GM12878 (cell line): Measurements from ENCODE around the gene CALN1. TPM values are rescaled to one million over a fixed set of nuclear protein-coding genes. Genes with fewer than 3 reads are reported as not detected.
"Not testable (repeated sequence)": the region's sequence is repeated elsewhere in the genome, so short reads cannot be mapped to it uniquely, and the experiment has no call there.

ENCODE experiments used
- ATAC-seq: fragments of 200-7000 bp; cut with Tn5 transposase; 3 replicates; pipeline ENCODE4 v1.9.1; 2020; ENCODE audit warnings: mild to moderate bottlenecking, moderate library complexity
- Bru-seq: library from RNA; stranded (reverse); fragments of 400-500 nt; gene quantifications from one replicate; lab custom pipeline; 2021; lab: Mats Ljungman, UMichigan
- BruChase-seq, 2 experiments: library from RNA; stranded (reverse); fragments of 400-500 nt; gene quantifications; one replicate each; lab custom pipeline; 2021; lab: Mats Ljungman, UMichigan
- BruUV-seq: library from RNA; stranded (reverse); fragments of 400-500 nt; replicated peaks from 2 replicates; lab custom pipeline; 2021; lab: Mats Ljungman, UMichigan
- CTCF ChIA-PET: fragments of 300-600 bp; sonication (Branson Sonifier 250); formaldehyde crosslinking; extraction: SDS; loops from one replicate; lab custom pipeline; 2021; ENCODE audit warnings: inconsistent platforms; lab: Yijun Ruan, JAX
- POLR2A ChIA-PET: fragments of 350-600 bp; formaldehyde crosslinking; extraction: SDS; loops from one replicate; lab custom pipeline; 2021; ENCODE audit warnings: inconsistent platforms; lab: Charles Lee
- RAD21 ChIA-PET: fragments of 300-600 bp; sonication (Branson Sonifier 250); formaldehyde crosslinking; loops from one replicate; lab custom pipeline; 2023; ENCODE audit warnings: antibody characterized with exemption; ENCODE audit not compliant: unreplicated experiment; lab: Charles Lee
- SMC1A ChIA-PET: fragments of 300-600 bp; sonication (Branson Sonifier 250); formaldehyde crosslinking; loops from one replicate; lab custom pipeline; 2023; ENCODE audit not compliant: unreplicated experiment, uncharacterized antibody; lab: Charles Lee
- DNase-seq: peaks from one replicate; pipeline ENCODE4 v3.0.0-alpha.2; 2011; ENCODE audit warnings: low read depth, low spot score
- FAIRE-seq: peaks from 3 replicates; lab custom pipeline; 2011; peaks lifted over from hg19 to GRCh38; lab: Jason Lieb, UNC
- H2AFZ ChIP-seq: 2 replicates; pipeline ENCODE4 v1.6.0; 2011; ENCODE audit warnings: low read depth, low read length, control low read depth; ENCODE audit not compliant: control insufficient read depth
- H3K27ac ChIP-seq: 2 replicates; pipeline ENCODE4 v1.5.1; 2011; ENCODE audit warnings: control low read depth; ENCODE audit not compliant: control insufficient read depth, insufficient read depth
- H3K27me3 ChIP-seq, 2 experiments: replicated peaks in 1 of 2; 2 replicates each; pipeline versions ENCODE4 v1.6.0 to v1.6.1; 2011; ENCODE audit warnings: low read length in 1 of 2; ENCODE audit not compliant: control insufficient read depth in 2 of 2, insufficient read depth in 2 of 2
- H3K36me3 ChIP-seq, 2 experiments: 2 replicates each; pipeline ENCODE4 v1.5.1; 2011; ENCODE audit warnings: low read length in 1 of 2; ENCODE audit not compliant: control insufficient read depth in 2 of 2, insufficient read depth in 2 of 2
- H3K4me1 ChIP-seq: 2 replicates; pipeline ENCODE4 v1.6.1; 2011; ENCODE audit warnings: mild to moderate bottlenecking, low read length, moderate library complexity, mixed read lengths; ENCODE audit not compliant: control insufficient read depth, insufficient read depth
- H3K4me2 ChIP-seq: 2 replicates; pipeline ENCODE4 v1.6.0; 2011; ENCODE audit warnings: control low read depth; ENCODE audit not compliant: control insufficient read depth, insufficient read depth
- H3K4me3 ChIP-seq: fragments of 200-600 bp; sonication (generic); 2 replicates; pipeline ENCODE4 v1.5.1; 2016
- H3K79me2 ChIP-seq: 2 replicates; pipeline ENCODE4 v1.6.0; 2011; ENCODE audit warnings: low read length; ENCODE audit not compliant: control insufficient read depth, insufficient read depth
- H3K9ac ChIP-seq: 2 replicates; pipeline ENCODE4 v1.8.0; 2011; ENCODE audit warnings: low read length, control low read depth, mixed read lengths; ENCODE audit not compliant: control insufficient read depth, insufficient read depth
- H3K9me3 ChIP-seq: replicated peaks from 3 replicates; pipeline ENCODE4 v1.5.1; 2011; ENCODE audit warnings: mild to moderate bottlenecking, low read length; ENCODE audit not compliant: control insufficient read depth, insufficient read depth
- H4K20me1 ChIP-seq: 2 replicates; pipeline ENCODE4 v1.6.0; 2011; ENCODE audit not compliant: control insufficient read depth, insufficient read depth
- CBX5 ChIP-seq: sonication (generic); IDR thresholded peaks from 2 replicates; pipeline ENCODE4 v1.6.1; 2016; ENCODE audit warnings: low read depth, moderate library complexity, mild to moderate bottlenecking, inconsistent platforms
- EED ChIP-seq: sonication (generic); IDR thresholded peaks from 2 replicates; pipeline ENCODE4 v1.6.1; 2016; ENCODE audit warnings: antibody characterized with exemption, low read depth
- HDAC6 ChIP-seq: fragments of 200-600 bp; sonication (generic); IDR thresholded peaks from one replicate; pipeline ENCODE4 v1.8.0; 2017; ENCODE audit warnings: antibody characterized with exemption; ENCODE audit not compliant: unreplicated experiment
- LARP7 ChIP-seq: fragments of 450-650 bp; IDR thresholded peaks from 2 replicates; pipeline ENCODE4 v1.6.1; 2017; ENCODE audit warnings: mild to moderate bottlenecking
- NFYB ChIP-seq: IDR thresholded peaks from 2 replicates; pipeline ENCODE4 v1.6.1; 2011; ENCODE audit warnings: low read depth, mild to moderate bottlenecking, low read length, improper control_type of control experiment, moderate library complexity; ENCODE audit not compliant: insufficient read depth
- RB1 ChIP-seq: fragments of 450-650 bp; formaldehyde crosslinking; IDR thresholded peaks from 2 replicates; pipeline ENCODE4 v1.6.1; 2017; ENCODE audit warnings: mild to moderate bottlenecking, borderline replicate concordance
- RELA ChIP-seq: fragments of 450-650 bp; IDR thresholded peaks from 2 replicates; pipeline ENCODE4 v1.8.0; 2014; ENCODE audit warnings: borderline replicate concordance; ENCODE audit not compliant: partially characterized antibody
- RFX5 ChIP-seq: IDR thresholded peaks from 2 replicates; pipeline ENCODE4 v1.6.1; 2011; ENCODE audit warnings: low read depth, low read length, improper control_type of control experiment
- SIX5 ChIP-seq: IDR thresholded peaks from 2 replicates; pipeline ENCODE4 v1.6.1; 2011; ENCODE audit warnings: mild to moderate bottlenecking, low read depth, low read length, moderate library complexity; ENCODE audit not compliant: severe bottlenecking
- SMARCA5 ChIP-seq: fragments of 450-650 bp; IDR thresholded peaks from 2 replicates; pipeline ENCODE4 v1.6.1; 2017; ENCODE audit warnings: mild to moderate bottlenecking
- TCF7 ChIP-seq: IDR thresholded peaks from 2 replicates; pipeline ENCODE4 v1.6.1; 2014; ENCODE audit warnings: antibody characterized with exemption, borderline replicate concordance
- WGBS: methylation state at CpG from one replicate; pipeline ENCODE4 v1.1.6; 2016; ENCODE audit warnings: low lambda C conversion rate; ENCODE audit not compliant: insufficient replicate concordance, insufficient coverage; ENCODE audit errors: missing lambda C conversion rate; 5-methylcytosine and 5-hydroxymethylcytosine counted together
- in situ Hi-C: fragments of 300-500 bp; cut with MboI; formaldehyde crosslinking; loops from 9 replicates; pipeline ENCODE4 v1.14.3; 2018; ENCODE audit warnings: mixed read lengths
- intact Hi-C: fragments of 100-400 bp; cut with micrococcal nuclease; formaldehyde crosslinking; loops from one replicate; pipeline ENCODE4 v1.14.2; 2022; ENCODE audit not compliant: unreplicated experiment
- long read RNA-seq, 2 experiments: library from polyadenylated mRNA; unstranded; transcript quantifications; one replicate each; pipeline ENCODE4 v2.0.0, GENCODE V29; 2019 to 2020
- polyA minus RNA-seq, 3 experiments: library from RNA; depleted of rRNA, polyadenylated mRNA; stranded (reverse); fragments of >200 nt; gene quantifications; 2 replicates each; pipeline ENCODE4 v1.2.3, GENCODE V29; 2011
- polyA plus RNA-seq, 11 experiments: library from polyadenylated mRNA; depleted of rRNA in 4 of 11; unstranded in 6 of 11; stranded (reverse) in 5 of 11; fragments of >200 nt; fragmentation: Nextera tagmentation in 4 of 11; fragmentation: Illumina TruSeq in 1 of 11; extraction: Ambion mirVana in 4 of 11; extraction: Trizol in 1 of 11; gene quantifications; 1 replicate in 1 of 11; 2 replicates in 10 of 11; pipeline versions ENCODE4 v1.2.1 to v1.2.3, GENCODE V29; 2011 to 2016; ENCODE audit warnings: inconsistent platforms in 2 of 11, missing spikeins in 2 of 11, low read depth in 1 of 11
- total RNA-seq, 4 experiments: library from RNA; depleted of rRNA in 3 of 4; stranded (reverse); fragments of >200 nt in 3 of 4; fragmentation: Illumina TruSeq in 1 of 4; extraction: Trizol in 1 of 4; gene quantifications; 2 replicates each; pipeline versions ENCODE4 v1.2.1 to v1.2.3, GENCODE V29; 2013 to 2021
- TF ChIP-seq, protein P1 (sequence below): IDR thresholded peaks from 2 replicates; pipeline ENCODE4 v1.6.1; 2011; ENCODE audit warnings: low read depth, mild to moderate bottlenecking, low read length, moderate library complexity, borderline replicate concordance; ENCODE audit errors: extremely low read depth
- TF ChIP-seq, protein P2 (sequence below): IDR thresholded peaks from 2 replicates; pipeline ENCODE4 v1.6.1; 2011; ENCODE audit warnings: low read depth, low read length, improper control_type of control experiment, borderline replicate concordance

CALN1 gene
- 0.21 and 0.37 TPM in 2 replicates for total RNA-seq (2013; cell fraction: nucleolus; rRNA removed)
- total RNA-seq (2014; rRNA removed) = 0.82 and 1.3 TPM in 2 replicates
- 0.97 and 2.1 TPM in 2 replicates for total RNA-seq (2014; rRNA removed; fragmentation: Illumina TruSeq; extraction: Trizol)
- total RNA-seq (2021) = 1.9 and 2.6 TPM in 2 replicates
- polyA plus RNA-seq (2011; ENCODE audit: low read depth) = not detected
- polyA plus RNA-seq (2011; rRNA removed) = 13.7 and 15.3 TPM in 2 replicates
- 11.3 and 11.4 TPM in 2 replicates for polyA plus RNA-seq (2011; cell fraction: cytosol; rRNA removed)
- 8.5 and 10.3 TPM in 2 replicates for polyA plus RNA-seq (2011; cell fraction: nucleus; rRNA removed)
- 0.15 TPM in 1 of 2 replicates, not detected in the other for polyA plus RNA-seq (2012)
- 1.6 and 2.0 TPM in 2 replicates for polyA plus RNA-seq (2014; fragmentation: Illumina TruSeq; extraction: Trizol)
- polyA plus RNA-seq (2014; fragmentation: Nextera tagmentation; extraction: Ambion mirVana) = 1 to 10 TPM in 1 of 2 experiments, under 1 TPM in 1; 0.48 to 1.2 TPM
- polyA plus RNA-seq (2014; rRNA removed) = 1.0 and 1.1 TPM in 2 replicates
- polyA plus RNA-seq (2016; fragmentation: Nextera tagmentation; extraction: Ambion mirVana) = 1 to 10 TPM; 1.7 to 1.9 TPM
- polyA minus RNA-seq (2011; rRNA and poly(A)+ RNA removed) = 20.8 and 23.9 TPM in 2 replicates
- 2.4 and 4.4 TPM in 2 replicates for polyA minus RNA-seq (2011; cell fraction: cytosol; rRNA and poly(A)+ RNA removed)
- 1.7 and 12.2 TPM in 2 replicates for polyA minus RNA-seq (2011; cell fraction: nucleus; rRNA and poly(A)+ RNA removed)
- percentile 20 among the genes with signal in this experiment for Bru-seq, nascent RNA
- BruChase-seq, experiment 1, labeled RNA remaining after a 6-hour chase = percentile 21 among the genes with signal in this experiment
- percentile 20 among the genes with signal in this experiment for BruChase-seq, experiment 2, labeled RNA remaining after a 2-hour chase
- long read RNA-seq, experiment 1, partial matches to known transcripts = 0 of 1 reads
- long read RNA-seq, experiment 1, other reads (novel, unspliced or antisense) = 1 of 1 reads
- long read RNA-seq, experiment 2, partial matches to known transcripts = 0 of 3 reads
- long read RNA-seq, experiment 2, other reads (novel, unspliced or antisense) = 3 of 3 reads

DNA sequence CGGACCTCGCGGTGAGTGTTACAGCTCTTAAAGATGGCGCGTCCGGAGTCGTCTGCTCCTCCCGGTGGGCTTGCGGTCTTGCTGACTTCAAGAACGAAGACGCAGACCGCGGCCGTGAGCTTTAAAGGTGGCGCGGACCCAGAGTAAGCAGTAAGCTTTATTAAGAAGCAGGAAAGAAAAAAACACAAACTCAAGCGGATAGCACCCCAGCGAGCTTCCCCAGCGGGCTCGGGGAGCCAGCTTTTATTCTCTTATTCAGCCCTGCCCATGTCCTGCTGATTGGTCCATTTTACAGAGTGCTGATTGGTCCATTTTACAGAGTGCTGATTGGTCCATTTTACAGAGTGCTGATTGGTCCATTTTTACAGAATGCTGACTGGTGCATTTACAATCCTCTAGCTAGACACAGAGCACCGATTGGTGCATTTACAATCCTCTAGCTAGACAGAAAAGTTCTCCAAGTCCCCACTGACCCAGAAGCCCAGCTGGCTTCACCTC is at the start of gene CALN1:
TSS of gene CALN1 (minus strand) at position 218 of the 498 bp plus-strand sequence.
- WGBS = 84% methylated on average over 21 of the region's 21 CpGs
- H3K9me3 ChIP-seq, H3K4me3 ChIP-seq, H3K27ac ChIP-seq, H2AFZ ChIP-seq, H4K20me1 ChIP-seq, H3K36me3 ChIP-seq, H3K9ac ChIP-seq, SMC1A ChIA-PET, H3K4me1 ChIP-seq, POLR2A ChIA-PET, RAD21 ChIA-PET, H3K4me2 ChIP-seq, BruUV-seq, intact Hi-C loops, CTCF ChIA-PET, ATAC-seq, in situ Hi-C loops, DNase-seq, H3K27me3 ChIP-seq, H3K79me2 ChIP-seq, FAIRE-seq: not testable (repeated sequence)

- H3K4me1 ChIP-seq = no peaks in the 10 kb centered on the region
- ATAC-seq (no peak), DNase-seq (no peak), FAIRE-seq (no peak)
- H3K4me3 ChIP-seq = no peak overlapping the region
- intact Hi-C loops (no loop called here), in situ Hi-C loops (no loop called here)
- POLR2A ChIA-PET = no interaction called here
- CTCF ChIA-PET = no interaction called here
- no peak overlapping the region for H3K27ac ChIP-seq
- H3K9me3 ChIP-seq = peaks cover 1% of the 10 kb centered on the region; the same call in 1 of the 3 replicates
- no peaks in the 10 kb centered on the region for H4K20me1 ChIP-seq
- no peaks in the 10 kb centered on the region for H3K36me3 ChIP-seq
- no peak overlapping the region for H3K9ac ChIP-seq
- SMC1A ChIA-PET = no interaction called here
- H2AFZ ChIP-seq = no peak overlapping the region
- H3K4me2 ChIP-seq = no peak overlapping the region
- no TSS peak for BruUV-seq
- WGBS = 10% methylated on average over 1 of the region's 1 CpG
- no peaks in the 10 kb centered on the region for H3K27me3 ChIP-seq
- RAD21 ChIA-PET = no interaction called here
- no peaks in the 10 kb centered on the region for H3K79me2 ChIP-seq
- TF ChIP-seq EED = no peak
- no peak for TF ChIP-seq RB1
- no peak for TF ChIP-seq TCF7
- no peak for TF ChIP-seq LARP7
- no peak for TF ChIP-seq SMARCA5
- no peak for TF ChIP-seq NFYB
- TF ChIP-seq, protein P1, sequence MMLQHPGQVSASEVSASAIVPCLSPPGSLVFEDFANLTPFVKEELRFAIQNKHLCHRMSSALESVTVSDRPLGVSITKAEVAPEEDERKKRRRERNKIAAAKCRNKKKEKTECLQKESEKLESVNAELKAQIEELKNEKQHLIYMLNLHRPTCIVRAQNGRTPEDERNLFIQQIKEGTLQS = no peak
- no peak for TF ChIP-seq CBX5
- no peak for TF ChIP-seq HDAC6
- TF ChIP-seq RELA = no peak
- no peak for TF ChIP-seq RFX5
- no peak for TF ChIP-seq SIX5
- TF ChIP-seq, protein P2, sequence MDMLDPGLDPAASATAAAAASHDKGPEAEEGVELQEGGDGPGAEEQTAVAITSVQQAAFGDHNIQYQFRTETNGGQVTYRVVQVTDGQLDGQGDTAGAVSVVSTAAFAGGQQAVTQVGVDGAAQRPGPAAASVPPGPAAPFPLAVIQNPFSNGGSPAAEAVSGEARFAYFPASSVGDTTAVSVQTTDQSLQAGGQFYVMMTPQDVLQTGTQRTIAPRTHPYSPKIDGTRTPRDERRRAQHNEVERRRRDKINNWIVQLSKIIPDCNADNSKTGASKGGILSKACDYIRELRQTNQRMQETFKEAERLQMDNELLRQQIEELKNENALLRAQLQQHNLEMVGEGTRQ = no peak
Measured at GRCh38 chr7:72453471-72453870, 41.3 kb upstream of the CALN1 start.
